Measurements from ENCODE around the gene RRAGD.

GRCh38 chr6:89449193-89449592 is 37.1 kb upstream of the RRAGD start:
- TF ChIP-seq CTCF (conservative IDR thresholded peaks at IDR 0.05) (no peak), EZH2 (IDR thresholded peaks at IDR 0.05; ENCODE audit: low read depth) (no peak)

Data from PC-9 (cell line).